Measurements from ENCODE around the gene NEK1. TPM values are rescaled to one million over a fixed set of nuclear protein-coding genes. Genes with fewer than 3 reads are reported as not detected.
"Not testable (repeated sequence)": the region's sequence is repeated elsewhere in the genome, so short reads cannot be mapped to it uniquely, and the experiment has no call there.

NEK1 gene
- polyA plus RNA-seq, 1 donor from 2014 or later, result 17.1 TPM

GRCh38 chr4:169571435-169571834 lies 40.9 kb downstream of the NEK1 start:
- no peak for TF ChIP-seq SMC3 (conservative IDR thresholded peaks at IDR 0.05; ENCODE audit: poor library complexity)
- TF ChIP-seq TAF1 (IDR thresholded peaks at IDR 0.05; ENCODE audit: low read depth), result no peak
- no peak for TF ChIP-seq CTCF (IDR thresholded peaks at IDR 0.05; ENCODE audit: poor library complexity, severe bottlenecking)
- TF ChIP-seq EP300 (conservative IDR thresholded peaks at IDR 0.05; ENCODE audit: poor library complexity, severe bottlenecking), result no peak
- no peak for TF ChIP-seq POLR2AphosphoS5 (IDR thresholded peaks at IDR 0.05)
- no peak for TF ChIP-seq MXI1 (conservative IDR thresholded peaks at IDR 0.05; ENCODE audit: poor library complexity, severe bottlenecking)
- TF ChIP-seq REST (IDR thresholded peaks at IDR 0.05; ENCODE audit: borderline replicate concordance), result no peak
- no peak for TF ChIP-seq RAD21 (conservative IDR thresholded peaks at IDR 0.05)
- TF ChIP-seq EZH2 (IDR thresholded peaks at IDR 0.05; ENCODE audit: borderline replicate concordance, insufficient read depth, low read length, poor library complexity, severe bottlenecking), result no peak
- no peak overlapping the region for H3K9ac ChIP-seq (ENCODE audit: low read length)

GRCh38 chr4:169571012-169571411 lies 41.4 kb downstream of the NEK1 start:
- not testable (repeated sequence) for H3K4me2 ChIP-seq (ENCODE audit: low read length); H4K20me1 ChIP-seq (ENCODE audit: insufficient read depth); H3K79me2 ChIP-seq (replicated peaks; ENCODE audit: insufficient read depth, low read length); H3K27me3 ChIP-seq (ENCODE audit: insufficient read depth, low read depth, low read length); H3F3A ChIP-seq (ENCODE audit: insufficient read depth, low read length, poor library complexity, severe bottlenecking); H3K9me3 ChIP-seq (ENCODE audit: low read length); H2AFZ ChIP-seq (ENCODE audit: low read depth, low read length); H3K27ac ChIP-seq (ENCODE audit: low read length); H3K4me3 ChIP-seq (ENCODE audit: low read length); H3K9ac ChIP-seq (ENCODE audit: low read length); H3K9me2 ChIP-seq (ENCODE audit: insufficient read depth, low read length); H3K36me3 ChIP-seq (ENCODE audit: insufficient read depth, low read length)

More at GRCh38 chr4:169571435-169571834, 40.9 kb downstream of the NEK1 start:
- H2AFZ ChIP-seq (ENCODE audit: low read depth, low read length), result no peak overlapping the region
- H3K4me3 ChIP-seq (ENCODE audit: low read length), result no peak overlapping the region
- no peaks in the 10 kb centered on the region for H3K9me2 ChIP-seq (ENCODE audit: insufficient read depth, low read length)
- no peak overlapping the region for H3K4me2 ChIP-seq (ENCODE audit: low read length)
- H3F3A ChIP-seq (ENCODE audit: insufficient read depth, low read length, poor library complexity, severe bottlenecking), result no peaks in the 10 kb centered on the region
- no peaks in the 10 kb centered on the region for H3K27me3 ChIP-seq (ENCODE audit: insufficient read depth, low read depth, low read length)
- H4K20me1 ChIP-seq (ENCODE audit: insufficient read depth), result no peaks in the 10 kb centered on the region
- no peaks in the 10 kb centered on the region for H3K79me2 ChIP-seq (replicated peaks; ENCODE audit: insufficient read depth, low read length)
- H3K36me3 ChIP-seq (ENCODE audit: insufficient read depth, low read length), result no peaks in the 10 kb centered on the region
- H3K9me3 ChIP-seq (ENCODE audit: low read length), result no peaks in the 10 kb centered on the region
- H3K27ac ChIP-seq (ENCODE audit: low read length), result no peak overlapping the region

GRCh38 chr4:169570266-169570665 lies 42.1 kb downstream of the NEK1 start:
- H4K20me1 ChIP-seq (ENCODE audit: insufficient read depth); H3F3A ChIP-seq (ENCODE audit: insufficient read depth, low read length, poor library complexity, severe bottlenecking); H3K4me2 ChIP-seq (ENCODE audit: low read length); H2AFZ ChIP-seq (ENCODE audit: low read depth, low read length); H3K27me3 ChIP-seq (ENCODE audit: insufficient read depth, low read depth, low read length); H3K4me3 ChIP-seq (ENCODE audit: low read length); H3K27ac ChIP-seq (ENCODE audit: low read length); H3K9me3 ChIP-seq (ENCODE audit: low read length); H3K36me3 ChIP-seq (ENCODE audit: insufficient read depth, low read length); H3K79me2 ChIP-seq (replicated peaks; ENCODE audit: insufficient read depth, low read length); H3K9ac ChIP-seq (ENCODE audit: low read length); H3K9me2 ChIP-seq (ENCODE audit: insufficient read depth, low read length): not testable (repeated sequence)

GRCh38 chr4:169569188-169569587 lies 43.2 kb downstream of the NEK1 start:
- H3K4me2 ChIP-seq (ENCODE audit: low read length); H3K27me3 ChIP-seq (ENCODE audit: insufficient read depth, low read depth, low read length); H3F3A ChIP-seq (ENCODE audit: insufficient read depth, low read length, poor library complexity, severe bottlenecking); H2AFZ ChIP-seq (ENCODE audit: low read depth, low read length); H3K79me2 ChIP-seq (replicated peaks; ENCODE audit: insufficient read depth, low read length); H3K9me2 ChIP-seq (ENCODE audit: insufficient read depth, low read length); H3K4me3 ChIP-seq (ENCODE audit: low read length); H3K27ac ChIP-seq (ENCODE audit: low read length); H3K9me3 ChIP-seq (ENCODE audit: low read length); H4K20me1 ChIP-seq (ENCODE audit: insufficient read depth); H3K9ac ChIP-seq (ENCODE audit: low read length); H3K36me3 ChIP-seq (ENCODE audit: insufficient read depth, low read length): not testable (repeated sequence)
